Stimulated activated CD8-positive, alpha-beta memory T cell treated with anti-CD3 and anti-CD28 coated beads, Interleukin-12 subunit alpha, Interleukin-12 subunit beta, amount 100 ng/mL, for 24 hours (primary cell): ENCODE measurements around the gene CHPF2.

ENCODE experiments used
- DNase-seq: peaks from one replicate; pipeline ENCODE4 v3.0.0-alpha.2; 2020; ENCODE audit errors: extremely low read depth

The CHPF2 gene

GRCh38 chr7:151265351-151265931, 33.2 kb downstream of the CHPF2 start:
- no peak for DNase-seq

- no peak for DNase-seq
Observed at GRCh38 chr7:151269511-151269910, 37.2 kb downstream of the CHPF2 start.

GRCh38 chr7:151271699-151272355, 39.5 kb downstream of the CHPF2 start:
- no peak for DNase-seq

- DNase-seq, result no peak
Observed at GRCh38 chr7:151272405-151272804, 40.1 kb downstream of the CHPF2 start.

GRCh38 chr7:151272877-151273276, 40.6 kb downstream of the CHPF2 start:
- no peak for DNase-seq

GRCh38 chr7:151273651-151274390, 41.5 kb downstream of the CHPF2 start:
- no peak for DNase-seq

- no peak for DNase-seq
Observed at GRCh38 chr7:151274396-151274795, 42.1 kb downstream of the CHPF2 start.

- no peak for DNase-seq
Observed at GRCh38 chr7:151274936-151275812, 42.9 kb downstream of the CHPF2 start.

GRCh38 chr7:151275813-151276577, 43.7 kb downstream of the CHPF2 start:
- DNase-seq, result no peak

GRCh38 chr7:151276666-151277590, 44.6 kb downstream of the CHPF2 start:
- peak; percentile 11 for DNase-seq

- DNase-seq, result no peak
Observed at GRCh38 chr7:151277631-151278030, 45.3 kb downstream of the CHPF2 start.

GRCh38 chr7:151278949-151279348, 46.7 kb downstream of the CHPF2 start:
- no peak for DNase-seq

- DNase-seq, result no peak
Observed at GRCh38 chr7:151279868-151280267, 47.6 kb downstream of the CHPF2 start.

GRCh38 chr7:151280388-151281019, 48.2 kb downstream of the CHPF2 start:
- no peak for DNase-seq

GRCh38 chr7:151281686-151282085, 49.4 kb downstream of the CHPF2 start:
- DNase-seq, result no peak

GRCh38 chr7:151282111-151282510, 49.8 kb downstream of the CHPF2 start:
- DNase-seq, result no peak

- DNase-seq, result no peak
Observed at GRCh38 chr7:151283302-151283701, 51.0 kb downstream of the CHPF2 start.

GRCh38 chr7:151286148-151286547, 53.9 kb downstream of the CHPF2 start:
- no peak for DNase-seq
